Transverse colon (tissue), 4 donors: ENCODE results near the gene DNAJA4. TPM values are rescaled to one million over a fixed set of nuclear protein-coding genes. Genes with fewer than 3 reads are reported as not detected.

ENCODE experiments used
- DNase-seq: peaks from one replicate; pipeline ENCODE4 v3.0.0-alpha.2; 2019
- H3K27ac ChIP-seq, 4 donors: fragments of 200-600 bp; sonication (generic); 2 replicates each; pipeline ENCODE4 v1.5.1; 2016 to 2018; ENCODE audit warnings: inconsistent platforms in 4 of 4
- H3K27me3 ChIP-seq: fragments of 200-600 bp; sonication (generic); 2 replicates; pipeline ENCODE4 v1.5.1; 2017; ENCODE audit warnings: inconsistent platforms
- H3K36me3 ChIP-seq, 4 donors: fragments of 200-600 bp; sonication (generic); 2 replicates each; pipeline ENCODE4 v1.5.1; 2017 to 2019; ENCODE audit warnings: inconsistent platforms in 4 of 4
- H3K4me1 ChIP-seq, 4 donors: fragments of 200-600 bp; sonication (generic); 2 replicates each; pipeline ENCODE4 v1.5.1; 2017 to 2020; ENCODE audit warnings: inconsistent platforms in 4 of 4
- H3K4me3 ChIP-seq, 4 donors: fragments of 200-600 bp; sonication (generic); 1 replicate in 1 of 4; 2 replicates in 3 of 4; pipeline versions ENCODE4 v1.5.1 to v1.6.1; 2017 to 2019; ENCODE audit warnings: inconsistent platforms in 4 of 4
- H3K9me3 ChIP-seq, 2 donors: fragments of 200-600 bp; sonication (generic); 2 replicates each; pipeline ENCODE4 v1.5.1; 2017 to 2019; ENCODE audit warnings: inconsistent platforms in 2 of 2
- EP300 ChIP-seq: sonication (generic); formaldehyde crosslinking; IDR thresholded peaks from one replicate; pipeline ENCODE4 v1.6.1; 2017; ENCODE audit warnings: antibody characterized with exemption, low read depth
- POLR2A ChIP-seq: fragments of 450-650 bp; IDR thresholded peaks from one replicate; pipeline ENCODE4 v1.6.1; 2016; ENCODE audit warnings: antibody characterized with exemption, mild to moderate bottlenecking, moderate library complexity
- POLR2AphosphoS5 ChIP-seq, 3 donors: sonication (generic); formaldehyde crosslinking; IDR thresholded peaks; one replicate each; pipeline ENCODE4 v1.6.1; 2016; ENCODE audit warnings: antibody characterized with exemption in 3 of 3
- WGBS, 2 donors: methylation state at CpG; one replicate each; pipeline ENCODE4 v1.1.5; 2018; ENCODE audit warnings: low coverage in 1 of 2; 5-methylcytosine and 5-hydroxymethylcytosine counted together
- in situ Hi-C, 4 donors: fragments of 200-750 bp; cut with MboI; loops; one replicate each; pipeline versions ENCODE4 v1.15.0 to v1.15.1; 2017; ENCODE audit warnings: low sequenced_read_pairs in 3 of 4, low pct_ligation_motif_present in 1 of 4, low pct_unique_long_range_greater_than_20kb in 1 of 4
- intact Hi-C: fragments of 100-400 bp; cut with DNase I; formaldehyde crosslinking; loops from one replicate; pipeline ENCODE4 v1.15.1; 2023; ENCODE audit warnings: low total_unique reads
- total RNA-seq, 4 donors: library from RNA; depleted of rRNA; stranded (reverse); fragments of >200 nt; gene quantifications; one replicate each; pipeline ENCODE4 v1.1.0, GENCODE V29; 2016
- TF ChIP-seq, protein P1 (sequence below), 5 experiments: fragments of 200-600 bp in 3 of 5; fragments of 450-650 bp in 2 of 5; sonication (generic) in 3 of 5; IDR thresholded peaks; 1 replicate in 2 of 5; 2 replicates in 3 of 5; pipeline ENCODE4 v1.5.1; 2016 to 2017; ENCODE audit warnings: antibody characterized with exemption in 5 of 5, inconsistent platforms in 3 of 5, mild to moderate bottlenecking in 2 of 5, moderate library complexity in 1 of 5

Gene DNAJA4
- total RNA-seq, 4 donors from 2014 or later: 34.9 to 69.9 (median 42.5) TPM

DNA sequence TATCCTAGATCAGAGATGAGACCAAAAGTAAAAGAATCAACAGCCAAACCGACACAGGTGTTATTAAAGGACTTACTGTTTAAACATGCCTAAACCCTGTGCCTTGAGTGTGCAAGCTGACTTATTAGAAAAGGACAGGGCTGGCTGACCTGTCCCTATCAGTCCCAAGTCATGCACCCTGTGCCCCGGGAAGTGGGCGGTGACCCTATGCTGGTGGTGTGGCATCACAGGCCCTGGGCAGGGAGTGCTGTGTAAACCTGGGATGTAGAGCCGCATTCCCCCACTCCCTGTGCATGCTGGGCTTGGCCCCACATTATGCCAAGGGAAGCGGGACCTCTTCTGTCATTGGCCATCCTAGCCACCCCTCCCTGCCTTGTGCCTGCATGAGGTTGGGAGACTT, 10.6 kb downstream of the DNAJA4 start:
- Histone ChIP-seq H3K4me1 (no peaks in the 10 kb centered on the region), H3K27me3 (no peaks in the 10 kb centered on the region), H3K4me3 (no peak overlapping the region), H3K36me3 (peaks cover 0 to 31% (median 8%) of the 10 kb centered on the region in 4 donors), H3K27ac (no peak overlapping the region), H3K9me3 (no peaks in the 10 kb centered on the region)
- TF ChIP-seq POLR2AphosphoS5 (IDR thresholded peaks at IDR 0.05): no peak
- TF ChIP-seq, protein P1, sequence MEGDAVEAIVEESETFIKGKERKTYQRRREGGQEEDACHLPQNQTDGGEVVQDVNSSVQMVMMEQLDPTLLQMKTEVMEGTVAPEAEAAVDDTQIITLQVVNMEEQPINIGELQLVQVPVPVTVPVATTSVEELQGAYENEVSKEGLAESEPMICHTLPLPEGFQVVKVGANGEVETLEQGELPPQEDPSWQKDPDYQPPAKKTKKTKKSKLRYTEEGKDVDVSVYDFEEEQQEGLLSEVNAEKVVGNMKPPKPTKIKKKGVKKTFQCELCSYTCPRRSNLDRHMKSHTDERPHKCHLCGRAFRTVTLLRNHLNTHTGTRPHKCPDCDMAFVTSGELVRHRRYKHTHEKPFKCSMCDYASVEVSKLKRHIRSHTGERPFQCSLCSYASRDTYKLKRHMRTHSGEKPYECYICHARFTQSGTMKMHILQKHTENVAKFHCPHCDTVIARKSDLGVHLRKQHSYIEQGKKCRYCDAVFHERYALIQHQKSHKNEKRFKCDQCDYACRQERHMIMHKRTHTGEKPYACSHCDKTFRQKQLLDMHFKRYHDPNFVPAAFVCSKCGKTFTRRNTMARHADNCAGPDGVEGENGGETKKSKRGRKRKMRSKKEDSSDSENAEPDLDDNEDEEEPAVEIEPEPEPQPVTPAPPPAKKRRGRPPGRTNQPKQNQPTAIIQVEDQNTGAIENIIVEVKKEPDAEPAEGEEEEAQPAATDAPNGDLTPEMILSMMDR (IDR thresholded peaks at IDR 0.05): no peak
- TF ChIP-seq POLR2A: no peak
- TF ChIP-seq EP300: no peak
- in situ Hi-C loops (no loop called here), intact Hi-C loops (no loop called here)
- no peak for DNase-seq
- 95% methylated on average over 5 of the region's 5 CpGs; no CpG with 5 or more reads in 1 of the 2 donors for WGBS, 2 donors

- in situ Hi-C loops (no loop called here), intact Hi-C loops (no loop called here)
- no peak for DNase-seq
- H3K4me3 ChIP-seq: no peak overlapping the region
- no peaks in the 10 kb centered on the region for H3K9me3 ChIP-seq
- whole genome bisulfite sequencing, 2 donors: 96% methylated on average over 6 of the region's 6 CpGs; no CpG with 5 or more reads in 1 of the 2 donors
- TF ChIP-seq POLR2AphosphoS5 (IDR thresholded peaks at IDR 0.05) (no peak), EP300 (no peak), POLR2A (no peak)
- TF ChIP-seq, protein P1 (IDR thresholded peaks at IDR 0.05): no peak
- peaks cover 0 to 34% (median 8%) of the 10 kb centered on the region in 4 donors for H3K36me3 ChIP-seq
- H3K4me1 ChIP-seq: no peaks in the 10 kb centered on the region
- H3K27me3 ChIP-seq: no peaks in the 10 kb centered on the region
- H3K27ac ChIP-seq: no peak overlapping the region
These were observed 11.9 kb downstream of the DNAJA4 start for GRCh38 chr15:78276064-78276943.

DNA sequence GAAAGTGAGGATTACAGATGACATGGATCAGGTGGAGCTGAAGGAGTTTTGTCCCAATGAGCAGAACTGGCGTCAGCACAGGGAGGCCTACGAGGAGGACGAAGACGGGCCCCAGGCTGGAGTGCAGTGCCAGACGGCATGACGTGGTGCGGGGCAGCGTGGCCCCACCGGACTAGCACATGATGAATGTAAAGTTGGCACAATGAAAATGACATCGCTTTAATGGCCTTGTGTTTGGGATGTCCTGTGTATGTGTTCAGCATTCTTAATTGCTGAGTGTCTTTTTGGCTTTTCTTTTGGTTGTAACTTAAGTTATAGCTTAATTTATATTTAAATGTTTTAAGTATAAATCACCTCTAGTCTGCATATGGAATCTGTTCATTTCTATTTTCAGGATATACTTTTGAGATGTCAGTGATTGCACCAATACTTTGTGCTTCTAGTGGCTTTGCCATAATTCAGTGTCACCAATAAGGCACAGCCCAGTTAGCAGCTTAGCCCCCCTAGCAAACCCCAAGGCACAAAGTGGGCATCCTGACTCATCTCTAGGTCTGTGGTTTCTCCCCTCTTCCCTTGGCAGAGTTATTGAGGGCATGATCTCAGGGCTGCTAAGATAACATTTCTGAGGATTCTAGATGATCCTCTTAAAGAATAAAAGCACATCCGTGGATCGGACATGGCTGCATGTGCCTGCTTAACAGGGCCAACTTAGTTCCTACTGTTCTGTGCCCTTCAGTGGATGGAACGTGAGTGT, 16.1 kb downstream of the DNAJA4 start:
- WGBS, 2 donors: 86 to 93% methylated on average over 9 to 13 of the region's 13 CpGs
- no peak overlapping the region for H3K27ac ChIP-seq
- H3K4me1 ChIP-seq: no peaks in the 10 kb centered on the region
- intact Hi-C loops: no loop called here
- no peak overlapping the region for H3K4me3 ChIP-seq
- H3K9me3 ChIP-seq: no peaks in the 10 kb centered on the region
- H3K36me3 ChIP-seq: peaks cover 0 to 29% (median 14%) of the 10 kb centered on the region in 4 donors
- TF ChIP-seq, protein P1 (IDR thresholded peaks at IDR 0.05): no peak
- TF ChIP-seq POLR2AphosphoS5 (IDR thresholded peaks at IDR 0.05) (no peak), EP300 (no peak), POLR2A (no peak)
- no peak for DNase-seq
- H3K27me3 ChIP-seq: no peaks in the 10 kb centered on the region
- in situ Hi-C loops: no loop called here

- in situ Hi-C loops (no loop called here), intact Hi-C loops (no loop called here)
- TF ChIP-seq, protein P1 (IDR thresholded peaks at IDR 0.05): no peak
- TF ChIP-seq POLR2AphosphoS5 (IDR thresholded peaks at IDR 0.05): no peak
- Histone ChIP-seq H3K4me3 (no peak overlapping the region), H3K9me3 (no peaks in the 10 kb centered on the region), H3K4me1 (no peaks in the 10 kb centered on the region), H3K36me3 (peaks cover 0 to 30% (median 13%) of the 10 kb centered on the region in 4 donors), H3K27ac (no peak overlapping the region), H3K27me3 (no peaks in the 10 kb centered on the region)
- DNase-seq: no peak
- WGBS, 2 donors: 85 to 100% methylated on average over 2 of the region's 2 CpGs
These were observed 18.0 kb downstream of the DNAJA4 start for GRCh38 chr15:78282324-78282723.
